ENCODE measurements around the gene SIT1.

The SIT1 gene

GRCh38 chr9:35659340-35659739 lies 8.6 kb upstream of the SIT1 start:
- H3K4me3 Mint-ChIP-seq, result peak overlapping the region; percentile 90
- H3K27ac Mint-ChIP-seq, result peak overlapping the region; percentile 100
- H3K27me3 Mint-ChIP-seq, result no peaks in the 10 kb centered on the region
- no peaks in the 10 kb centered on the region for H3K9me3 Mint-ChIP-seq
- DNase-seq (ENCODE audit: low spot score in 2 of 2) (no peak), ATAC-seq (ENCODE audit: low read depth) (no peak)
- peaks cover 7% of the 10 kb centered on the region for H3K36me3 Mint-ChIP-seq
- peaks cover 39% of the 10 kb centered on the region for H3K4me1 Mint-ChIP-seq

GRCh38 chr9:35658968-35659220 lies 8.2 kb upstream of the SIT1 start:
- H3K4me3 Mint-ChIP-seq, result peak overlapping the region; percentile 90
- peaks cover 39% of the 10 kb centered on the region for H3K4me1 Mint-ChIP-seq
- no peak for ATAC-seq (ENCODE audit: low read depth)
- DNase-seq (ENCODE audit: low spot score in 2 of 2), result no peak
- no peaks in the 10 kb centered on the region for H3K27me3 Mint-ChIP-seq
- peaks cover 7% of the 10 kb centered on the region for H3K36me3 Mint-ChIP-seq
- H3K9me3 Mint-ChIP-seq, result no peaks in the 10 kb centered on the region
- peak overlapping the region; percentile 100 for H3K27ac Mint-ChIP-seq

GRCh38 chr9:35658137-35658967 lies 7.6 kb upstream of the SIT1 start, which contains the start of gene CCDC107:
CCDC107 (plus strand) TSS chr9:35658292; CDS start chr9:35658380, 88 bp downstream.
- H3K4me3 Mint-ChIP-seq, result peak within 1 kb of the TSS; percentile 90
- no peaks in the 10 kb centered on the region for H3K9me3 Mint-ChIP-seq
- H3K27ac Mint-ChIP-seq, result peak within 1 kb of the TSS; percentile 100
- no peaks in the 10 kb centered on the region for H3K27me3 Mint-ChIP-seq
- ATAC-seq (ENCODE audit: low read depth), result peak; percentile 60
- peaks cover 39% of the 10 kb centered on the region for H3K4me1 Mint-ChIP-seq
- H3K36me3 Mint-ChIP-seq, result peaks cover 7% of the 10 kb centered on the region
- DNase-seq (ENCODE audit: low spot score in 2 of 2), result peak; percentile 88 to 91

- peaks cover 38% of the 10 kb centered on the region for H3K4me1 Mint-ChIP-seq
- H3K27me3 Mint-ChIP-seq, result no peaks in the 10 kb centered on the region
- DNase-seq (ENCODE audit: low spot score in 2 of 2) (peak; percentile 84 to 87), ATAC-seq (ENCODE audit: low read depth) (peak; percentile 77)
- peak within 1 kb of the TSS; percentile 90 for H3K4me3 Mint-ChIP-seq
- no peaks in the 10 kb centered on the region for H3K9me3 Mint-ChIP-seq
- peak within 1 kb of the TSS; percentile 100 for H3K27ac Mint-ChIP-seq
- peaks cover 7% of the 10 kb centered on the region for H3K36me3 Mint-ChIP-seq
Observed at GRCh38 chr9:35657546-35658136, 6.9 kb upstream of the SIT1 start, which contains the start of gene RMRP. RMRP (minus strand) TSS chr9:35658019.

GRCh38 chr9:35656831-35657545 lies 6.3 kb upstream of the SIT1 start:
- Mint-ChIP-seq H3K4me3 (peak overlapping the region; percentile 90), H3K4me1 (peaks cover 35% of the 10 kb centered on the region), H3K9me3 (no peaks in the 10 kb centered on the region), H3K27me3 (no peaks in the 10 kb centered on the region), H3K27ac (peak overlapping the region; percentile 100), H3K36me3 (peaks cover 7% of the 10 kb centered on the region)
- ATAC-seq (ENCODE audit: low read depth), result no peak
- no peak for DNase-seq (ENCODE audit: low spot score in 2 of 2)

GRCh38 chr9:35656348-35656747 lies 5.6 kb upstream of the SIT1 start:
- Mint-ChIP-seq H3K4me1 (peaks cover 34% of the 10 kb centered on the region), H3K27me3 (no peaks in the 10 kb centered on the region), H3K27ac (peak overlapping the region; percentile 100), H3K36me3 (peaks cover 7% of the 10 kb centered on the region), H3K4me3 (peak overlapping the region; percentile 90), H3K9me3 (no peaks in the 10 kb centered on the region)
- ATAC-seq (ENCODE audit: low read depth) (no peak), DNase-seq (ENCODE audit: low spot score in 2 of 2) (no peak)

- Mint-ChIP-seq H3K4me1 (peaks cover 41% of the 10 kb centered on the region), H3K27me3 (no peaks in the 10 kb centered on the region), H3K4me3 (no peak overlapping the region), H3K9me3 (no peaks in the 10 kb centered on the region), H3K27ac (peak overlapping the region; percentile 35), H3K36me3 (no peaks in the 10 kb centered on the region)
- DNase-seq (ENCODE audit: low spot score in 2 of 2) (no peak), ATAC-seq (ENCODE audit: low read depth) (no peak)
Observed at GRCh38 chr9:35653611-35654010, 2.9 kb upstream of the SIT1 start.

- ATAC-seq (ENCODE audit: low read depth) (no peak), DNase-seq (ENCODE audit: low spot score in 2 of 2) (no peak)
- Mint-ChIP-seq H3K4me1 (peaks cover 47% of the 10 kb centered on the region), H3K27ac (no peak overlapping the region), H3K36me3 (peaks cover 2% of the 10 kb centered on the region), H3K9me3 (no peaks in the 10 kb centered on the region), H3K27me3 (no peaks in the 10 kb centered on the region), H3K4me3 (no peak overlapping the region)
Observed at GRCh38 chr9:35652829-35653209, 2.1 kb upstream of the SIT1 start.

GRCh38 chr9:35651956-35652828 lies 1.5 kb upstream of the SIT1 start:
- peaks cover 46% of the 10 kb centered on the region for H3K4me1 Mint-ChIP-seq
- H3K9me3 Mint-ChIP-seq, result no peaks in the 10 kb centered on the region
- no peaks in the 10 kb centered on the region for H3K27me3 Mint-ChIP-seq
- H3K36me3 Mint-ChIP-seq, result peaks cover 2% of the 10 kb centered on the region
- no peak for ATAC-seq (ENCODE audit: low read depth)
- H3K27ac Mint-ChIP-seq, result no peak overlapping the region
- DNase-seq (ENCODE audit: low spot score in 2 of 2), result no peak
- H3K4me3 Mint-ChIP-seq, result peak overlapping the region; percentile 28

GRCh38 chr9:35649431-35650340 lies 1.0 kb downstream of the SIT1 start:
- ATAC-seq (ENCODE audit: low read depth), result no peak
- no peak for DNase-seq (ENCODE audit: low spot score in 2 of 2)
- H3K4me1 Mint-ChIP-seq, result peaks cover 40% of the 10 kb centered on the region

GRCh38 chr9:35646533-35647265 lies 4.0 kb downstream of the SIT1 start:
- DNase-seq (ENCODE audit: low spot score in 2 of 2) (peak; percentile 94 to 97), ATAC-seq (ENCODE audit: low read depth) (peak; percentile 84)
- peak overlapping the region; percentile 95 for H3K27ac Mint-ChIP-seq
- peak overlapping the region; percentile 91 for H3K4me3 Mint-ChIP-seq
- H3K36me3 Mint-ChIP-seq, result peaks cover 2% of the 10 kb centered on the region
- no peaks in the 10 kb centered on the region for H3K27me3 Mint-ChIP-seq
- peaks cover 41% of the 10 kb centered on the region for H3K4me1 Mint-ChIP-seq
- H3K9me3 Mint-ChIP-seq, result no peaks in the 10 kb centered on the region

More at GRCh38 chr9:35649431-35650340, 1.0 kb downstream of the SIT1 start:
- Mint-ChIP-seq H3K36me3 (peaks cover 2% of the 10 kb centered on the region), H3K9me3 (no peaks in the 10 kb centered on the region), H3K4me3 (peak overlapping the region; percentile 94), H3K27ac (peak overlapping the region; percentile 95), H3K27me3 (no peaks in the 10 kb centered on the region)

- Mint-ChIP-seq H3K36me3 (peaks cover 5% of the 10 kb centered on the region), H3K9me3 (no peaks in the 10 kb centered on the region), H3K4me1 (peaks cover 42% of the 10 kb centered on the region), H3K27ac (peak overlapping the region; percentile 95), H3K4me3 (peak overlapping the region; percentile 91), H3K27me3 (no peaks in the 10 kb centered on the region)
- ATAC-seq (ENCODE audit: low read depth) (no peak), DNase-seq (ENCODE audit: low spot score in 2 of 2) (no peak)
Observed at GRCh38 chr9:35646153-35646532, 4.6 kb downstream of the SIT1 start.

Measured in memory B cell (primary cell).